OCI-LY3 (cell line): Measurements from ENCODE around the gene SNORC.

Source experiments
- H2AFZ ChIP-seq: fragments of 200-600, 300-600 bp; shearing (Covaris generic); 2 replicates; pipeline ENCODE4 v1.6.0; 2014; ENCODE audit warnings: antibody characterized with exemption, low read depth, low read length
- H3K27ac ChIP-seq: fragments of 200-600, 300-600 bp; sonication (generic); 2 replicates; pipeline ENCODE4 v1.5.1; 2014; ENCODE audit warnings: mild to moderate bottlenecking, low read length, moderate library complexity, mixed read lengths
- H3K27me3 ChIP-seq: fragments of 200-600, 300-600 bp; sonication (generic); 2 replicates; pipeline ENCODE4 v1.6.1; 2014; ENCODE audit warnings: low read depth, low read length, mixed read lengths
- H3K36me3 ChIP-seq: fragments of 200-600, 300-600 bp; sonication (generic); replicated peaks from 2 replicates; pipeline ENCODE3; 2014; ENCODE audit warnings: low read depth, low read length, mixed read lengths
- H3K4me1 ChIP-seq: fragments of 300-600, 200-600 bp; sonication (generic); 2 replicates; pipeline ENCODE4 v1.6.1; 2014; ENCODE audit warnings: low read length, mixed read lengths
- H3K4me2 ChIP-seq: fragments of 200-600, 300-600 bp; sonication (generic); 2 replicates; pipeline ENCODE4 v1.6.1; 2014; ENCODE audit warnings: low read length, mixed read lengths
- H3K4me3 ChIP-seq: fragments of 300-600, 200-600 bp; sonication (generic); 2 replicates; pipeline ENCODE4 v1.5.1; 2014; ENCODE audit warnings: antibody characterized with exemption, mild to moderate bottlenecking, low read length, moderate library complexity
- H3K79me2 ChIP-seq: fragments of 300-600, 200-600 bp; shearing (Covaris generic); 2 replicates; pipeline ENCODE4 v1.6.1; 2014; ENCODE audit warnings: mild to moderate bottlenecking, low read length, mixed read lengths
- H3K9ac ChIP-seq: fragments of 300-600, 200-600 bp; shearing (Covaris generic); 2 replicates; pipeline ENCODE4 v1.6.0; 2014; ENCODE audit warnings: mild to moderate bottlenecking, low read length, moderate library complexity
- H3K9me3 ChIP-seq: fragments of 200-600, 300-600 bp; shearing (Covaris generic); 2 replicates; pipeline ENCODE4 v1.6.1; 2014; ENCODE audit warnings: low read length, mixed read lengths; ENCODE audit not compliant: insufficient read depth
- H4K20me1 ChIP-seq: fragments of 200-600, 300-600 bp; sonication (generic); 2 replicates; pipeline ENCODE4 v1.6.1; 2016; ENCODE audit warnings: low read length, mixed read lengths; ENCODE audit not compliant: insufficient read depth
- EZH2phosphoT487 ChIP-seq: fragments of 200-600 bp; shearing (Covaris generic); IDR thresholded peaks from 2 replicates; pipeline ENCODE4 v1.6.1; 2018; ENCODE audit warnings: antibody characterized with exemption, mixed run types, low read depth
- TF ChIP-seq, protein P1 (sequence below): fragments of 200-600, 300-600 bp; sonication (generic); IDR thresholded peaks from 2 replicates; pipeline ENCODE4 v1.5.1; 2014; ENCODE audit warnings: antibody characterized with exemption, low read length, low read depth

SNORC gene

DNA sequence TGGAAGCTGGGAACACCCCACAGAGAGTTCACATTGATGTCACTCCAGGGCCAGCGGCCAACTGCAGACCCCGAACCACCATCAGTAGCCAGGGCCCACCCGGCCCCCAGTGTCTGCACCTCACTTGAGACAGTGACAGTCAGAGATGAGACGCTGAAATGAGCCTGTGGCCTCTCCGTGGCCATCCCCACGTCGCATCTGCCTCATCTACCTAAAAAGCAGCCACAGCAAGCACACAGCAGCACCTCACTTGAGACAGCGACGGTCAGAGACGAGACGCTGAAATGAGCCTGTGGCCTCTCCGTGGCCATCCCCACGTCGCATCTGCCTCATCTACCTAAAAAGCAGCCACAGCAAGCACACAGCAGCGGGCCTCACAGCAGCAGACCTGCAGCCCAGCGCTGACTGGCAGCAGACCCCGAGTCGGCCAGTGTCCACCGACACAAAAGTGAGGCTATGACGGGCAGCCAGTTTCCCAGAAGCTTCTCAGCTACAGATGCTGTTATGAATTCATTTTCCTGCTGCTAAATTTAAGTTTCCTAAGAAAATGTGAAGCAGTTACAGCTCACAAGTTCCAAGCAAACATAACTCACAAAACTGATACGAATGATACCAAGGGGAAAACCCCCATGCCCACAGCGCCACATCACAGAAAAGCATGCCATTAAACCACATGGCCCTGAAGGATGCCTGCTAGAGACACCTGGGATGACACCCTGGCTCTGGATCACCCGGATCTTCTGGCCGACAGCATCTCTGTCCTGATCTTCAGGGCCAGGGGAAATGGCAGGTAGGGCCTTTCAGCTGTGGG is 27.7 kb downstream of the SNORC start:
- Histone ChIP-seq H2AFZ (no peak overlapping the region), H3K36me3 (no peaks in the 10 kb centered on the region), H3K4me2 (no peak overlapping the region), H3K27ac (no peak overlapping the region), H3K27me3 (no peaks in the 10 kb centered on the region), H4K20me1 (no peaks in the 10 kb centered on the region), H3K79me2 (no peaks in the 10 kb centered on the region), H3K4me3 (no peak overlapping the region), H3K4me1 (peaks cover 6% of the 10 kb centered on the region; the same call in 1 of the 2 replicates), H3K9me3 (no peaks in the 10 kb centered on the region), H3K9ac (no peak overlapping the region)
- no peak for TF ChIP-seq EZH2phosphoT487
- TF ChIP-seq, protein P1, sequence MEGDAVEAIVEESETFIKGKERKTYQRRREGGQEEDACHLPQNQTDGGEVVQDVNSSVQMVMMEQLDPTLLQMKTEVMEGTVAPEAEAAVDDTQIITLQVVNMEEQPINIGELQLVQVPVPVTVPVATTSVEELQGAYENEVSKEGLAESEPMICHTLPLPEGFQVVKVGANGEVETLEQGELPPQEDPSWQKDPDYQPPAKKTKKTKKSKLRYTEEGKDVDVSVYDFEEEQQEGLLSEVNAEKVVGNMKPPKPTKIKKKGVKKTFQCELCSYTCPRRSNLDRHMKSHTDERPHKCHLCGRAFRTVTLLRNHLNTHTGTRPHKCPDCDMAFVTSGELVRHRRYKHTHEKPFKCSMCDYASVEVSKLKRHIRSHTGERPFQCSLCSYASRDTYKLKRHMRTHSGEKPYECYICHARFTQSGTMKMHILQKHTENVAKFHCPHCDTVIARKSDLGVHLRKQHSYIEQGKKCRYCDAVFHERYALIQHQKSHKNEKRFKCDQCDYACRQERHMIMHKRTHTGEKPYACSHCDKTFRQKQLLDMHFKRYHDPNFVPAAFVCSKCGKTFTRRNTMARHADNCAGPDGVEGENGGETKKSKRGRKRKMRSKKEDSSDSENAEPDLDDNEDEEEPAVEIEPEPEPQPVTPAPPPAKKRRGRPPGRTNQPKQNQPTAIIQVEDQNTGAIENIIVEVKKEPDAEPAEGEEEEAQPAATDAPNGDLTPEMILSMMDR = no peak

DNA sequence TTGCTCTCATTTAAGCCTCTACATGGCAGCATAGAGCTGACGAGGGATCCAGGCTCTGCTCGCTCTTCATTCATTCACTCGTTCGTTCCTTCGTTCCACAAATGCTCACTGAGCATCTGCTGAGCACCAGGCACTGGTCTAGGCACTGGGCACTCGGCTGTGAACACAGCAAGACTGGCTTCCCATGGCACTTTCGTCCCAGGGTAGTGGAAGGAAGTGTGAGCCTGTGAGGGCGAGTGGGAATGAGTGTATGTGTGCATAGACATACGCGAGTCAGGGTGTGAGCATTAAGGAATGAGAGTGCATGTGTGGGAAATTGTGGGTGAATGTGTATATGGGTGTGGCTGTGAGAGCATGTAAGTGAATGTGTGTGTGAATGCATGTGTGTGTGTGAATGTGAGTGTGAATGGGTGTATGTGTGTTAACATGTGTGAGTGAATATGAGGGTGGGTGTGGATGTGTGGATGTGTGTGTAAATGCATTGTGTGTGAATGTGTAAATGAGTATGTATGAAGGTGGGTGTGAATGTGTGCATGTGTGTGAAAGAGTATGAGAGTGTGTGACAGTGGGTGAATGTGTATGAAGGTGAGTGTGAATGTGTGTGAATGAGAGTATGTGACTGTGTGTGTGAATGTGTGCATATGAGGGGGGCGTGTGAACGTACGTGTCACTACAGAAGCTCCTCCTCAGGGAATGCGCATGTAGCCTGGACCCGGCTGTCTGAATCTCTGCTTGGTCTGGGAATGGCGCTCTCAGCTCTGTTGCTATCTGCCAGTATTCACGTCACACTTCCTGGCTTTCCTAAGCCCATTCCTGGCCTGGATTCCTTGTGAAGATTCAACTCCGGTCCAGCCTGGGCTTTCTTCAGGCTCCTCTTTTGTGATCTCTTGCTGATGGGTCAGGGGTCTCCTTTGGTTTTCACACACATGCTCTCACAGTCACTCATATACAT is 28.8 kb downstream of the SNORC start:
- H3K27ac ChIP-seq = no peak overlapping the region
- H4K20me1 ChIP-seq = no peaks in the 10 kb centered on the region
- no peak for TF ChIP-seq EZH2phosphoT487
- TF ChIP-seq, protein P1 = no peak
- no peaks in the 10 kb centered on the region for H3K27me3 ChIP-seq
- H3K36me3 ChIP-seq = no peaks in the 10 kb centered on the region
- peaks cover 6% of the 10 kb centered on the region; the same call in 1 of the 2 replicates for H3K4me1 ChIP-seq
- no peaks in the 10 kb centered on the region for H3K79me2 ChIP-seq
- no peak overlapping the region for H2AFZ ChIP-seq
- no peaks in the 10 kb centered on the region for H3K9me3 ChIP-seq
- no peak overlapping the region for H3K9ac ChIP-seq
- no peak overlapping the region for H3K4me2 ChIP-seq
- H3K4me3 ChIP-seq = no peak overlapping the region

DNA sequence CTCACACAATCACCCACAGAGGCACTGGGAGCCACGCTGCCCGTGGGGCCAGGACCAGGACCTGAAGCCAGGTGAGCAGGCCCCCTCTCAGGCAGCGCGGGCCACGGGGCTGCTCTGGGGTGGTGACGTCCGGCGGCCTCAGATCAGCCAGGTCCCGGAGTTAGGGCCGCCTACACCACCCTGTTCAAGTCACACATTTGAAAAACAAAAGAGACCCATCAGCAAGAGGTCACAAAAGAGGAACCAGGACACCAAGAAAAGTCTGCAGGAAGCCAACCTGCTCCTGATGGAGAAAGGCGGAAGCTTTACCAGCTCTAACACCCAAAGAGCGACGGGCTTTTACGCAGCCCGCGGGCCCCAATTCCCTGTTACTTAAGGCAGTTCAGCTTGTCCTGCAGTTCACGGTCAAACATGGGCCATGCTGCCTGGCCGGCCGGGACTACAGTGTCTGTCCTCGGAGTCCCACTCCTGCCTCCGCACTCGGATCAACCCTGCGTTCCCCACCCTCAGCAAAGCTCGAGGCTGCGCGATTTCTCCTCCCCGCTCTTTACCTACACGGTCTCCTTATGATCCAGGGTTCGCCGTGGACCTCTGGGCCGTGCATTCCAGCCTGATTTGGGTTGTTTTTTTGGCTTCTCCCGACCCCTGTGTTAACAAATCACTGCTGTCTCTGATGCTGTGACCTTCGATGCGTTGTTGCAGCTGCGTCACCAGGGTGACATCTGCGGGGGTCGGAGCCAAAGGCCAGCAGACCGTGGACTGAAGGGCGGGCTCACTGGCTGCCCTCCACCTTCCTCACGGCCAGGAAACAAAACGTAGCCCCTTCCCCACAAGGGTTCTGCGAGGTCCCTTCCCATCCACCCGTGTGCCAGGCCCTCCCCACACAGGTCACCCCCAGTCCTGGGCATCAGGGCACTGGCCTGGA is 31.0 kb downstream of the SNORC start:
- Histone ChIP-seq H3K4me1 (peaks cover 6% of the 10 kb centered on the region; the same call in 1 of the 2 replicates), H3K9ac (no peak overlapping the region), H3K36me3 (no peaks in the 10 kb centered on the region), H3K27ac (no peak overlapping the region), H3K4me2 (no peak overlapping the region), H3K9me3 (no peaks in the 10 kb centered on the region), H3K27me3 (no peaks in the 10 kb centered on the region), H2AFZ (no peak overlapping the region), H4K20me1 (no peaks in the 10 kb centered on the region), H3K4me3 (no peak overlapping the region), H3K79me2 (no peaks in the 10 kb centered on the region)
- TF ChIP-seq EZH2phosphoT487 = no peak
- TF ChIP-seq, protein P1 = no peak
